K562 (cell line): ENCODE data around the gene ZNF83. TPM values are rescaled to one million over a fixed set of nuclear protein-coding genes. Genes with fewer than 3 reads are reported as not detected.

Experiments used
- ATAC-seq: fragments of 200-7000 bp; cut with Tn5 transposase; 3 replicates; pipeline ENCODE4 v1.9.1; 2020; ENCODE audit warnings: moderate library complexity
- BruUV-seq: library from RNA; stranded (reverse); fragments of 400-500 nt; replicated peaks from 2 replicates; lab custom pipeline; 2021; lab: Mats Ljungman, UMichigan
- CTCF ChIA-PET: fragments of 300-600 bp; formaldehyde crosslinking; extraction: SDS; loops from one replicate; lab custom pipeline; 2021; ENCODE audit warnings: low intra/inter-chr PET ratio; lab: Yijun Ruan, JAX
- POLR2A ChIA-PET: fragments of 300-600, 350-650 bp; sonication (Branson Sonifier 250); formaldehyde crosslinking; extraction: SDS; loops from one replicate; lab custom pipeline; 2021; ENCODE audit warnings: antibody characterized with exemption, inconsistent platforms; lab: Yijun Ruan, JAX
- DNase-seq, 4 experiments: peaks; one replicate each; pipeline versions ENCODE4 v3.0.0 to v3.0.0-alpha.2; 2011 to 2018; ENCODE audit warnings: low spot score in 3 of 4, mixed read lengths in 3 of 4; ENCODE audit errors: extremely low read depth in 1 of 4
- FAIRE-seq: peaks from 2 replicates; lab custom pipeline; 2011; peaks lifted over from hg19 to GRCh38; lab: Jason Lieb, UNC
- H2AFZ ChIP-seq: 2 replicates; pipeline ENCODE4 v1.6.0; 2011; ENCODE audit warnings: low read depth, low read length, control low read depth, inconsistent platforms
- H3K27ac ChIP-seq: fragments of 200-600 bp; 3 replicates; pipeline ENCODE4 v1.8.0; 2011; ENCODE audit warnings: low read depth, mild to moderate bottlenecking, control low read depth, inconsistent platforms, low read length, moderate library complexity, mixed read lengths; ENCODE audit errors: extremely low read depth
- H3K27me3 ChIP-seq, 2 experiments: fragments of 300-600 bp in 1 of 2; 2 replicates in 1 of 2; 3 replicates in 1 of 2; pipeline versions ENCODE4 v1.6.0 to v1.8.0; 2011; ENCODE audit warnings: inconsistent platforms in 2 of 2, low read length in 2 of 2, mild to moderate bottlenecking in 1 of 2, mixed read lengths in 1 of 2, moderate library complexity in 1 of 2; ENCODE audit not compliant: control insufficient read depth in 2 of 2, insufficient read depth in 2 of 2
- H3K36me3 ChIP-seq: fragments of 300-600 bp; 3 replicates; pipeline ENCODE4 v1.8.0; 2011; ENCODE audit warnings: mild to moderate bottlenecking, low read length, inconsistent platforms; ENCODE audit not compliant: control insufficient read depth, insufficient read depth
- H3K4me1 ChIP-seq, 2 experiments: fragments of 200-600 bp in 1 of 2; replicated peaks in 1 of 2; 2 replicates in 1 of 2; 3 replicates in 1 of 2; pipeline versions ENCODE4 v1.5.1 to v1.8.0; 2011; ENCODE audit warnings: inconsistent platforms in 2 of 2, low read length in 2 of 2, mild to moderate bottlenecking in 1 of 2, mixed read lengths in 1 of 2, moderate library complexity in 1 of 2; ENCODE audit not compliant: control insufficient read depth in 2 of 2, insufficient read depth in 2 of 2
- H3K4me2 ChIP-seq: 2 replicates; pipeline ENCODE4 v1.6.1; 2011; ENCODE audit warnings: low read length, control low read depth, inconsistent platforms, mixed read lengths; ENCODE audit not compliant: insufficient read depth
- H3K4me3 ChIP-seq: fragments of 200-600 bp; sonication (generic), shearing (Covaris generic); 2 replicates; pipeline ENCODE4 v1.5.1; 2016; ENCODE audit warnings: control low read depth, inconsistent platforms
- H3K79me2 ChIP-seq: fragments of 200-600 bp; 3 replicates; pipeline ENCODE4 v1.8.0; 2011; ENCODE audit warnings: low read length, inconsistent platforms; ENCODE audit not compliant: control insufficient read depth, insufficient read depth
- H3K9ac ChIP-seq, 2 experiments: 2 replicates each; pipeline versions ENCODE4 v1.6.0 to v1.6.1; 2011; ENCODE audit warnings: low read depth in 2 of 2, low read length in 2 of 2, control low read depth in 1 of 2, inconsistent platforms in 1 of 2, mild to moderate bottlenecking in 1 of 2, mixed read lengths in 1 of 2; ENCODE audit not compliant: insufficient read depth in 1 of 2
- H3K9me1 ChIP-seq: one replicate; pipeline ENCODE4 v1.6.0; 2011; ENCODE audit warnings: inconsistent platforms, mild to moderate bottlenecking, low read length, moderate library complexity; ENCODE audit not compliant: control insufficient read depth, insufficient read depth
- H3K9me3 ChIP-seq: replicated peaks from 2 replicates; pipeline ENCODE4 v1.5.1; 2011; ENCODE audit warnings: low read depth, low read length, inconsistent platforms; ENCODE audit not compliant: control insufficient read depth, insufficient read depth
- H4K20me1 ChIP-seq: replicated peaks from 2 replicates; pipeline ENCODE4 v1.6.1; 2011; ENCODE audit warnings: low read length, inconsistent platforms, mixed read lengths; ENCODE audit not compliant: control insufficient read depth, insufficient read depth
- CBFA2T2 ChIP-seq: fragments of 450-650 bp; conservative IDR thresholded peaks from 2 replicates; pipeline ENCODE4 v1.6.1; 2017; ENCODE audit warnings: mild to moderate bottlenecking
- CBFA2T3 ChIP-seq: fragments of 450-650 bp; IDR thresholded peaks from 2 replicates; pipeline ENCODE4 v1.6.1; 2017
- CREM ChIP-seq: IDR thresholded peaks from 2 replicates; pipeline ENCODE4 v1.6.1; 2014; ENCODE audit warnings: antibody characterized with exemption, low read depth
- CXXC5 ChIP-seq: fragments of 250-450 bp; sonication (Bioruptor Pico); IDR thresholded peaks from 2 replicates; pipeline ENCODE4 v1.8.0; 2022; ENCODE audit warnings: inconsistent platforms, mild to moderate bottlenecking, moderate library complexity
- DPF2 ChIP-seq: fragments of 450-650 bp; IDR thresholded peaks from 2 replicates; pipeline ENCODE4 v1.6.1; 2016
- FOXP1 ChIP-seq: sonication (generic); formaldehyde crosslinking; IDR thresholded peaks from 2 replicates; pipeline ENCODE4 v1.8.0; 2022; ENCODE audit warnings: mild to moderate bottlenecking, missing genetic modification reagents
- MAFF ChIP-seq: IDR thresholded peaks from 2 replicates; pipeline ENCODE4 v1.6.1; 2012; ENCODE audit warnings: low read length, improper control_type of control experiment
- MCM3 ChIP-seq: fragments of 450-650 bp; IDR thresholded peaks from 2 replicates; pipeline ENCODE4 v1.6.1; 2016
- MTA2 ChIP-seq: fragments of 450-650 bp; IDR thresholded peaks from 2 replicates; pipeline ENCODE4 v1.6.1; 2016; ENCODE audit warnings: low read depth
- NCOR1 ChIP-seq: fragments of 450-650 bp; IDR thresholded peaks from 2 replicates; pipeline ENCODE4 v1.6.1; 2016; ENCODE audit warnings: mild to moderate bottlenecking, moderate library complexity
- NONO ChIP-seq, 2 experiments: fragments of 200-400 bp in 1 of 2; fragments of 450-650 bp in 1 of 2; formaldehyde crosslinking in 1 of 2; IDR thresholded peaks; 2 replicates each; pipeline ENCODE4 v1.6.1; 2017; ENCODE audit warnings: low read depth in 2 of 2, mild to moderate bottlenecking in 2 of 2, moderate library complexity in 2 of 2, low read length in 1 of 2
- POU5F1 ChIP-seq: fragments of 150-350 bp; IDR thresholded peaks from 2 replicates; pipeline ENCODE4 v1.6.1; 2014; ENCODE audit warnings: borderline replicate concordance, low read length, low read depth, mild to moderate bottlenecking; ENCODE audit not compliant: partially characterized antibody
- PRMT5 ChIP-seq: sonication (generic); formaldehyde crosslinking; IDR thresholded peaks from 2 replicates; pipeline ENCODE4 v1.5.0; 2020; ENCODE audit warnings: missing genetic modification reagents
- RBBP5 ChIP-seq: fragments of 200-600 bp; sonication (generic); IDR thresholded peaks from 2 replicates; pipeline ENCODE4 v1.6.1; 2012; ENCODE audit warnings: borderline replicate concordance, mild to moderate bottlenecking, low read length, control low read depth, inconsistent platforms; ENCODE audit not compliant: insufficient read depth, poor library complexity, severe bottlenecking
- RFX7 ChIP-seq: fragments of 250-450 bp; sonication (Bioruptor Pico); IDR thresholded peaks from 2 replicates; pipeline ENCODE4 v1.5.1; 2021; ENCODE audit warnings: mild to moderate bottlenecking
- SMAD1 ChIP-seq: fragments of 150-350 bp; IDR thresholded peaks from 2 replicates; pipeline ENCODE4 v1.6.1; 2014; ENCODE audit warnings: low read length, low read depth; ENCODE audit not compliant: partially characterized antibody
- SOX6 ChIP-seq: fragments of 450-650 bp; IDR thresholded peaks from 2 replicates; pipeline ENCODE4 v1.6.1; 2014; ENCODE audit warnings: mild to moderate bottlenecking
- STAG1 ChIP-seq: sonication (generic); formaldehyde crosslinking; IDR thresholded peaks from 2 replicates; pipeline ENCODE4 v1.5.0; 2020; ENCODE audit warnings: missing genetic modification reagents, borderline replicate concordance
- TAF7 ChIP-seq: fragments of 450-650 bp; IDR thresholded peaks from 2 replicates; pipeline ENCODE4 v1.6.1; 2016; ENCODE audit warnings: missing genetic modification characterization, missing compliant biosample characterization
- TAL1 ChIP-seq: fragments of 450-650 bp; IDR thresholded peaks from 2 replicates; pipeline ENCODE4 v1.6.1; 2016; ENCODE audit warnings: mild to moderate bottlenecking
- TBL1XR1 ChIP-seq, 2 experiments: IDR thresholded peaks; 2 replicates each; pipeline ENCODE4 v1.6.1; 2012; ENCODE audit warnings: improper control_type of control experiment in 2 of 2, low read length in 2 of 2, mild to moderate bottlenecking in 1 of 2
- TFAM ChIP-seq: fragments of 250-450 bp; sonication (Bioruptor Pico); conservative IDR thresholded peaks from 2 replicates; pipeline ENCODE4 v1.5.0; 2021; ENCODE audit warnings: mild to moderate bottlenecking, moderate library complexity
- UBTF ChIP-seq, 2 experiments: IDR thresholded peaks; 2 replicates each; pipeline ENCODE4 v1.6.1; 2012; ENCODE audit warnings: improper control_type of control experiment in 2 of 2, low read depth in 2 of 2, low read length in 2 of 2, borderline replicate concordance in 1 of 2
- ZBTB7A ChIP-seq: IDR thresholded peaks from 2 replicates; pipeline ENCODE4 v1.6.1; 2011; ENCODE audit warnings: low read depth, mild to moderate bottlenecking, low read length, moderate library complexity, borderline replicate concordance; ENCODE audit not compliant: control insufficient read depth
- ZFP30 ChIP-seq: fragments of 250-450 bp; sonication (Bioruptor Pico); IDR thresholded peaks from 2 replicates; pipeline ENCODE4 v1.8.0; 2022; ENCODE audit warnings: moderate library complexity, mild to moderate bottlenecking, inconsistent platforms, borderline replicate concordance
- ZNF778 ChIP-seq: fragments of 450-650 bp; formaldehyde crosslinking; IDR thresholded peaks from 2 replicates; pipeline ENCODE4 v1.4.0; 2020; ENCODE audit warnings: mild to moderate bottlenecking, moderate library complexity
- WGBS: fragments of 100-300 bp; shearing (Covaris generic); methylation state at CpG from one replicate; pipeline ENCODE4 v1.1.6; 2016; ENCODE audit warnings: low coverage, mixed read lengths; ENCODE audit not compliant: insufficient coverage; ENCODE audit errors: missing lambda C conversion rate; 5-methylcytosine and 5-hydroxymethylcytosine counted together
- in situ Hi-C: fragments of 300-500 bp; cut with MboI; formaldehyde crosslinking; loops from 4 replicates; pipeline ENCODE4 v1.15.0; 2018; ENCODE audit warnings: inconsistent platforms, mixed read lengths
- intact Hi-C: fragments of 100-400 bp; cut with micrococcal nuclease; formaldehyde crosslinking; loops from 2 replicates; pipeline ENCODE4 v1.14.2; 2022
- polyA plus RNA-seq, 8 experiments: library from polyadenylated mRNA; depleted of rRNA in 4 of 8; stranded (reverse) in 5 of 8; unstranded in 3 of 8; fragments of >200 nt; fragmentation: Nextera tagmentation in 2 of 8; fragmentation: Illumina TruSeq in 1 of 8; extraction: Ambion mirVana in 2 of 8; extraction: Trizol in 1 of 8; gene quantifications; 2 replicates each; pipeline versions ENCODE4 v1.2.1 to v1.2.3, GENCODE V29; 2011 to 2014; ENCODE audit warnings: inconsistent platforms in 1 of 8, missing spikeins in 1 of 8
- total RNA-seq, 7 experiments: library from RNA; depleted of rRNA in 6 of 7; stranded (reverse); fragments of >200 nt in 6 of 7; fragmentation: Illumina TruSeq in 2 of 7; extraction: Trizol in 2 of 7; gene quantifications; 2 replicates each; pipeline versions ENCODE4 v1.2.1 to v1.2.3, GENCODE V29; 2011 to 2021; ENCODE audit warnings: low replicate concordance in 1 of 7

Gene ZNF83
- total and polyA plus RNA-seq, 9 of the 15 experiments (the other 6 are each of a cell fraction or from before 2014, with no cell fraction given), result 18.6 to 74.3 (median 51.9) TPM

GRCh38 chr19:52626915-52627314, 11.2 kb downstream of the ZNF83 start:
- Histone ChIP-seq H3K4me2 (no peak overlapping the region), H3K9me1 (no peaks in the 10 kb centered on the region), H3K27ac (peak overlapping the region; percentile 44; the same call in 1 of the 3 replicates), H3K4me3 (no peak overlapping the region), H3K79me2 (peaks cover 4% of the 10 kb centered on the region; the same call in 1 of the 3 replicates), H4K20me1 (no peaks in the 10 kb centered on the region), H3K9ac (no peak overlapping the region), H2AFZ (no peak overlapping the region), H3K9me3 (no peaks in the 10 kb centered on the region), H3K36me3 (peaks cover 58% of the 10 kb centered on the region), H3K4me1 (no peaks in the 10 kb centered on the region; a peak in 2 of 5 replicates), H3K27me3 (no peaks in the 10 kb centered on the region)
- in situ Hi-C loops (no loop called here), intact Hi-C loops (no loop called here)
- DNase-seq (peak; percentile 30 to 62 (median 41)), FAIRE-seq (no peak), ATAC-seq (peak; percentile 59)
- 41% methylated on average over 5 of the region's 5 CpGs for whole genome bisulfite sequencing
- no TSS peak for BruUV-seq
- ChIA-PET CTCF (no interaction called here), POLR2A (no interaction called here)
- TF ChIP-seq CBFA2T2 (peak; percentile 55), CBFA2T3 (peak; percentile 77), SMAD1 (no peak), TAF7 (tag) (no peak), PRMT5 (CRISPR knock-in tag) (no peak), NCOR1 (peak; percentile 20; the same call in 1 of the 2 replicates), TFAM (CRISPR knock-in tag) (no peak), MTA2 (0 out of 2 replicates have a peak, but pooled peaks have one; percentile 21), MCM3 (no peak), POU5F1 (no peak), UBTF (IDR thresholded peaks at IDR 0.05; ENCODE audit: borderline replicate concordance in 1 of 2, low read depth in 2 of 2, low read length in 2 of 2) (no peak), ZBTB7A (no peak), SOX6 (peak; percentile 44; the same call in 1 of the 2 replicates), MAFF (no peak), DPF2 (0 out of 2 replicates have a peak, but pooled peaks have one; percentile 31), ZNF778 (CRISPR knock-in tag) (no peak), TAL1 (peak; percentile 46; the same call in 1 of the 2 replicates), CREM (no peak), RFX7 (CRISPR knock-in tag) (no peak), ZFP30 (CRISPR knock-in tag) (no peak), FOXP1 (CRISPR knock-in tag) (no peak), STAG1 (no peak), NONO (IDR thresholded peaks at IDR 0.05; ENCODE audit: low read depth in 2 of 2, low read length in 1 of 2) (no peak), RBBP5 (no peak), CXXC5 (CRISPR knock-in tag) (peak; percentile 10; the same call in 1 of the 2 replicates), TBL1XR1 (IDR thresholded peaks at IDR 0.05; ENCODE audit: low read length in 2 of 2) (no peak)
